ENCODE results near the gene RNF214.
"Not testable (repeated sequence)": the region's sequence is repeated elsewhere in the genome, so short reads cannot be mapped to it uniquely, and the experiment has no call there.

Gene RNF214

DNA sequence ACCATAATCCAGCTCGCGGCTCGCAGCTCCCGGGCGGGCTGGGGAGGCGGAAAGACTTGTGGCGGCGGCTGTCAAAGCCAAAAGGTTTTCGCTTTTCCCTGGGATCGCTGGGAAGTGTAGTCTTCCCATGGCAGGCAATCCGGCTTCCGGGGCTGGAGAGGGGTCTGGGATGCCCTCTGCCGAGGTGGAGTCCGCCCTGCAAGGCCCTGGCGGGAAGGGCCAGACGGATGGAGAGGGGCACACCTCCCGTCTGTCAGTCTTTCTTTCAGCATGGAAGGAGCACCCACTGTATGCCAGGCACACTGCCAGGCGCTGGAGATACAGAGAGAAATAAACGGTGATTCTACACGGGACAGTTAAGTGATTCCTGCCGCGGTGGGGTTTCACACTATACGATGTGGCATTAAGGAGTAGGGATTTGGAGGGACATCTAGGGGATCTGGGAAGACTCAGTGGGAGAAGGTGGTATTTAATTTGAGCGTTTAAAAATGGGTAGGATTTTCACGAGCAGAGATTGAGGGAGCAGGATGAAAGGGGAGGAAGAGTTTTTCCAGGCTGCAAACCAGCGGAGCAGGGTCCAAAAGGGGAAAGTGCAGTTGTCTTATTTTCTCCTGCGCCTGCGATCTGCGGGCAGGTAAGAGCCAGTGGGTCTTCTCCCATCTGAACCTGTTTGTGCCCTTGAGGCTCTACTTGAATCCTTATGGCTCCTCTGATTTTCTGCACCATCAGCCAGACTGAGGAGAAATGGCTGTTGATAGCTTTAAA, 83.9 kb downstream of the RNF214 start, which contains the start of gene BACE1:
Gene BACE1 (minus strand): TSS at position 60 of the 765 bp plus-strand sequence. CDS start 461 bp downstream, outside the sequence.
- H3K4me3 ChIP-seq (ENCODE audit: low read depth, low read length): peak within 1 kb of the TSS; percentile 86
- peak; percentile 66 for DNase-seq (ENCODE audit: low read depth)
- in situ Hi-C loops (cut with HindIII; ENCODE audit: low sequenced_read_pairs): loop anchor here (5.0 kb wide), 1 partner anchor 74 kb away; no protein-coding TSS in a partner anchor

DNA sequence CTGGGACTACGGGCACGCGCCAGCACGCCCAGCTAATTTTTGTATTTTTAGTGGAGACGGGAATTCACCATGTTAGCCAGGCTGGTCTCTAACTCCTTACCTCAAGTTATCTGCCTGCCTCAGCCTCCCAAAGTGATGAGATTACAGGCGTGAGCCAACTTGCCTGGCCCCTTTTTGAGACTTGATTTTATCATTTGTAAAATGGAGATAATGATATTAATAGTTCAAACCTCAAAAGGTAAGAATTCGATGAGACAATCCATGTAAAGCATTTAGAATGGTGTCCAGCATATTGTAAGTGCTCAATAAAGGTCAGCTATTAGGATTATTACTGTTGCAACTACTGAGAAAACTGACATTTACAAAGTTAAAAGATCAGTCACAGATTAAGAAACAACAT, 86.3 kb downstream of the RNF214 start:
- no peak for DNase-seq (ENCODE audit: low read depth)
- H3K4me3 ChIP-seq (ENCODE audit: low read depth, low read length): no peak overlapping the region
- TF ChIP-seq, protein P1, sequence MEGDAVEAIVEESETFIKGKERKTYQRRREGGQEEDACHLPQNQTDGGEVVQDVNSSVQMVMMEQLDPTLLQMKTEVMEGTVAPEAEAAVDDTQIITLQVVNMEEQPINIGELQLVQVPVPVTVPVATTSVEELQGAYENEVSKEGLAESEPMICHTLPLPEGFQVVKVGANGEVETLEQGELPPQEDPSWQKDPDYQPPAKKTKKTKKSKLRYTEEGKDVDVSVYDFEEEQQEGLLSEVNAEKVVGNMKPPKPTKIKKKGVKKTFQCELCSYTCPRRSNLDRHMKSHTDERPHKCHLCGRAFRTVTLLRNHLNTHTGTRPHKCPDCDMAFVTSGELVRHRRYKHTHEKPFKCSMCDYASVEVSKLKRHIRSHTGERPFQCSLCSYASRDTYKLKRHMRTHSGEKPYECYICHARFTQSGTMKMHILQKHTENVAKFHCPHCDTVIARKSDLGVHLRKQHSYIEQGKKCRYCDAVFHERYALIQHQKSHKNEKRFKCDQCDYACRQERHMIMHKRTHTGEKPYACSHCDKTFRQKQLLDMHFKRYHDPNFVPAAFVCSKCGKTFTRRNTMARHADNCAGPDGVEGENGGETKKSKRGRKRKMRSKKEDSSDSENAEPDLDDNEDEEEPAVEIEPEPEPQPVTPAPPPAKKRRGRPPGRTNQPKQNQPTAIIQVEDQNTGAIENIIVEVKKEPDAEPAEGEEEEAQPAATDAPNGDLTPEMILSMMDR (IDR thresholded peaks at IDR 0.05; ENCODE audit: low read depth, low read length, missing control alignments): no peak
- in situ Hi-C loops (cut with HindIII; ENCODE audit: low sequenced_read_pairs): loop anchor here (5.0 kb wide), 1 partner anchor 76 kb away; no protein-coding TSS in a partner anchor

More for the DNA sequence above, 83.9 kb downstream of the RNF214 start, which contains the start of gene BACE1:
- TF ChIP-seq, protein P1 (IDR thresholded peaks at IDR 0.05; ENCODE audit: low read depth, low read length, missing control alignments): peak; percentile 52

DNA sequence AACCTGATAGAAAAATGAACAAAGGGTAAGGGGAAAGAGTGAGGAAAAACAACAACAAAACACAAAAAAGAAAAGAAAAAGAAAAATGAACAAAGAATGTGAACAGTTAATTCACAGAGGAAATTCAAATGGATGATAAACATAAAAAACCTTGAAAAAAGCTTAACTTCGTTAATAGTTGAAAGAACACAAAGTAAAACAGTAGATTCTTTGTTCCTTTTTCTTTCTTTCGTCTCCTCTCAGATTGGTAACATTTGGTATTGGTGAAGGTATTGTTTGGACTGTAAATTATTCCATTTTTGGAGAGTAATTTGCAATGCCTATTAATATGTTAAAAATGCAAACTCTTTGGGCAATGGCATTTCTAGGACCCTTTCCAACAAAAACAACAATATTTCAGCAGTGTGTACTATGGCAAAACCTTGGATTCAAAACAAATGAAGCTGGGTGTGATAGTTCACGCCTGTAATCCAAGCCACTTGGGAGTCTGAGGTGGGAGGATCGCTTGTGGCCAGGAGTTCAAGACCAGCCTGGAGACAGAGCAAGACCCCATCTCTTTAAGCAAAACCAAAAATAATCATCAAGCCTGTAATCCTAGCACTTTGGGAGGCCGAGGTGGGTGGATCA, 86.9 kb downstream of the RNF214 start:
- TF ChIP-seq, protein P1 (IDR thresholded peaks at IDR 0.05; ENCODE audit: low read depth, low read length, missing control alignments): no peak
- in situ Hi-C loops (cut with HindIII; ENCODE audit: low sequenced_read_pairs): loop anchor here (5.0 kb wide), 1 partner anchor 77 kb away; no protein-coding TSS in a partner anchor
- no peak overlapping the region for H3K4me3 ChIP-seq (ENCODE audit: low read depth, low read length)
- peak; percentile 59 for DNase-seq (ENCODE audit: low read depth)

DNA sequence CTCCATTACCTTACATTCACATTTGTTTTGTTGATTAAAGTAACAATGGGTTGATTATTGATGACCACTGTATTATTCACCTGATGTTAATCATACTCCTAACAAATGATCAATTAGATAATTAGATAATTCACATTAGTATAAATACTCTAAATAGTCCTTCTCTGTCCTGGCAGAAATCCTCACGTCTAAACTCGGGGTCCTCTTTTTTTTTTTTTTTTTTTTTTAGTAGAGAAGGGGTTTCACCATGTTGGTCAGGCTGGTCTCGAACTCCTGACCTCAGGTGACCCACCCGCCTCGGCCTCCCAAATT, 94.7 kb downstream of the RNF214 start:
- in situ Hi-C loops (cut with HindIII; ENCODE audit: low sequenced_read_pairs); DNase-seq (ENCODE audit: low read depth): not testable (repeated sequence)
- peak overlapping the region; percentile 87 for H3K4me3 ChIP-seq (ENCODE audit: low read depth, low read length)

DNA sequence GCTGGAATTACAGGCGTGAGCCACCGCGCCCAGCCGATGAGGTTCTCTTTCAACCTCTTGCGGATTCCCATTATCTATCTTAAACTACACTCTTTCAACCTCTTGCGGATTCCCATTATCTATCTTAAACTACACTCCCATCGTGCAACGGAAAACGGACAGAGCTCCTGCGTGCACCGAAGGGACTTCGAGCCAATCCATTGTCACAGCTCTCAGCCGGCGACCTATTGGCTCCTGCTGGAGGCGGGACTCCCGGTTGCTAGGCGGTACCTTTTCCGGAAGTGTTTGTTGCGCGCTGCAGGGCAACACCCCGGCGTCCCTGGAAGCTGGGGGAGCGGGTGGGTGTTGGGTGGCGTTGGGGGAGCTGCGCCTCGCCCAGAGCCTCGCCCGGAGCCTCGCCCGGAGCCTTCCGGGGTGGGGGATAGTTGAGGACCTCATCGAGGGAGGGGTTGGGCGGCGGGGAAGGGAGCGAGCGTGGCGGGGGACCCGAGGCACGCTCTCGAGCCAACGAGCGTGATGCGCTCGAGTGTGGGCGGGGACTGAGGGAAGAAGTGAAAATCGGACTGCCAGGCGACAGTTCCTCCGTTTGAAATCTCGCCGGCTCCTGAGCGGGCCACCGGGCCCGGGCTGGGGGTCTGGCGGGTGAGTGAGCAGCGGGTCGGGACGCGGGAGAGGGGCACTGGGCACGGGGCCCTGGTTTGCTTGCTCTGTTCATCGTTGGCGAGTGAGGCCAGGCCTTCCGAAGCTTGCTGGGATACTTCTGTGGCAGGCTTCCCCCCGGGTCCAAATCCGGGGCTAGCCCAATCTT, 95.3 kb downstream of the RNF214 start, which contains the start of gene CEP164:
Gene CEP164 (plus strand): TSS at position 288 of the 808 bp plus-strand sequence. CDS start 10,733 bp downstream, outside the sequence.
- peak; percentile 87 for DNase-seq (ENCODE audit: low read depth)
- TF ChIP-seq, protein P1 (IDR thresholded peaks at IDR 0.05; ENCODE audit: low read depth, low read length, missing control alignments): no peak
- in situ Hi-C loops (cut with HindIII; ENCODE audit: low sequenced_read_pairs): no loop called here
- peak within 1 kb of the TSS; percentile 87 for H3K4me3 ChIP-seq (ENCODE audit: low read depth, low read length)

DNA sequence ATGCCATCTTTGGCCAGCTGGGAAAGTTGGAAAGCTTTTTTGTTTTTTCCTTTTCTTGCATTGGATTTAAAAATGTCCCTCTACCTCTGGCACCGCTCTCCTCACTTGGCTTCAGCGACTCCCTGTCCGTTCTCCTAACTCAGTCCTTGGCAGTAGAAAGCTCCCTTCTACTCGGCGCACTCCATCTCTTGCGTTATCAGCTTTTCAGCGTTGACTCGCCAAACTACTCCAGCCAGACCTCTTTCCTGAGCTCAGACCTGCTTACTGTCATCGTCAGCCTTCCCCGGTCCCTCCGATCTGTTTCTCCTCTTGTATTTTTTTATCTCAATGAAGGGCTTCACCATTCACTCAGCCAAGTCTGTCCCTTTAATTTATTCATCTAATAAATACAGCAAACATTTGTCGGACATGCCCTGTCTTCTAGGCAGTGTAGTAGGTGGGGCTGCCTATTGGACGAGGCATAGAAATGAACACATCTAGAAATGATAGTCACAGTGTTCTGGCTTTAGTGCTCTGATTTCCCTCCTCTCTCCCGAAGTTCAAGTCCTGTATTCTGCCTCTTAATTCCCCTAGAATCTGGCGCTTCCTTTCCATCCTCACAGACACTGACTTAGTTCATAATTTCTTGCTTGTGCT, 96.0 kb downstream of the RNF214 start:
- TF ChIP-seq, protein P1 (IDR thresholded peaks at IDR 0.05; ENCODE audit: low read depth, low read length, missing control alignments): no peak
- in situ Hi-C loops (cut with HindIII; ENCODE audit: low sequenced_read_pairs): no loop called here
- DNase-seq (ENCODE audit: low read depth): peak; percentile 23
- peak overlapping the region; percentile 87 for H3K4me3 ChIP-seq (ENCODE audit: low read depth, low read length)

Measured in astrocyte of the cerebellum (primary cell).